H1 (cell line): ENCODE results near the gene DENND1A. TPM values are rescaled to one million over a fixed set of nuclear protein-coding genes. Genes with fewer than 3 reads are reported as not detected.
A peak's percentile ranks its signal among the peaks of the same experiment; 100 is the strongest.

Experiments used
- CTCF ChIA-PET: fragments of 300-600 bp; sonication (Branson Sonifier 250); formaldehyde crosslinking; loops from one replicate; lab custom pipeline; 2021; ENCODE audit not compliant: partially characterized antibody; lab: Charles Lee
- POLR2A ChIA-PET: fragments of 300-600 bp; sonication (Branson Sonifier 250); formaldehyde crosslinking; loops from one replicate; lab custom pipeline; 2021; ENCODE audit warnings: inconsistent platforms; ENCODE audit not compliant: partially characterized antibody; lab: Charles Lee
- DNase-seq, 2 experiments: peaks; one replicate each; pipeline versions ENCODE4 v3.0.0 to v3.0.0-alpha.2; 2010 to 2022; ENCODE audit warnings: low spot score in 2 of 2, low read depth in 1 of 2, mixed read lengths in 1 of 2
- FAIRE-seq: peaks from 2 replicates; lab custom pipeline; 2011; peaks lifted over from hg19 to GRCh38; lab: Jason Lieb, UNC
- H2AFZ ChIP-seq: 2 replicates; pipeline ENCODE4 v1.8.1; 2012; ENCODE audit warnings: low read length, inconsistent platforms
- H2AK5ac ChIP-seq: 2 replicates; pipeline ENCODE4 v1.6.1; 2013; ENCODE audit warnings: low read depth, low read length
- H2BK120ac ChIP-seq: replicated peaks from 2 replicates; pipeline ENCODE3; 2013; ENCODE audit warnings: low read depth, low read length, inconsistent platforms
- H2BK12ac ChIP-seq: 2 replicates; pipeline ENCODE4 v1.6.1; 2013; ENCODE audit warnings: low read depth, low read length
- H2BK15ac ChIP-seq: 2 replicates; pipeline ENCODE4 v1.6.1; 2013; ENCODE audit warnings: low read length
- H2BK20ac ChIP-seq: 2 replicates; pipeline ENCODE4 v1.6.1; 2013; ENCODE audit warnings: low read length
- H2BK5ac ChIP-seq: 2 replicates; pipeline ENCODE4 v1.6.1; 2013; ENCODE audit warnings: low read depth, low read length
- H3K14ac ChIP-seq: 2 replicates; pipeline ENCODE4 v1.6.1; 2013; ENCODE audit warnings: inconsistent platforms; ENCODE audit not compliant: insufficient read length
- H3K18ac ChIP-seq: 2 replicates; pipeline ENCODE4 v1.6.1; 2013; ENCODE audit warnings: low read length; ENCODE audit errors: extremely low read depth
- H3K23ac ChIP-seq: 2 replicates; pipeline ENCODE4 v1.6.1; 2013; ENCODE audit warnings: inconsistent platforms; ENCODE audit not compliant: insufficient read length
- H3K23me2 ChIP-seq: 2 replicates; pipeline ENCODE4 v1.6.1; 2013; ENCODE audit warnings: low read depth, low read length
- H3K27ac ChIP-seq: 2 replicates; pipeline ENCODE4 v1.6.1; 2011; ENCODE audit warnings: low read depth, low read length, inconsistent platforms
- H3K27me3 ChIP-seq, 4 experiments: replicated peaks in 1 of 4; 1 replicate in 1 of 4; 2 replicates in 3 of 4; pipeline versions ENCODE4 v1.6.1 to v1.8.1; 2011 to 2013; ENCODE audit warnings: low read length in 3 of 4, mild to moderate bottlenecking in 3 of 4, inconsistent platforms in 2 of 4, mixed read lengths in 2 of 4, moderate library complexity in 1 of 4; ENCODE audit not compliant: control insufficient read depth in 3 of 4, insufficient read depth in 3 of 4; ENCODE audit errors: extremely low read depth in 1 of 4
- H3K36me3 ChIP-seq, 4 experiments: 2 replicates each; pipeline versions ENCODE4 v1.6.1 to v1.8.1; 2011 to 2013; ENCODE audit warnings: mild to moderate bottlenecking in 4 of 4, low read length in 3 of 4, moderate library complexity in 2 of 4, control low read depth in 1 of 4, inconsistent platforms in 1 of 4; ENCODE audit not compliant: insufficient read depth in 4 of 4, control insufficient read depth in 2 of 4
- H3K4ac ChIP-seq: replicated peaks from 2 replicates; pipeline ENCODE3; 2013; ENCODE audit warnings: low read length, low read depth, mixed read lengths, inconsistent platforms; ENCODE audit not compliant: insufficient read length
- H3K4me1 ChIP-seq, 4 experiments: replicated peaks in 1 of 4; 1 replicate in 1 of 4; 2 replicates in 3 of 4; pipeline versions ENCODE4 v1.6.1 to v1.8.1; 2011 to 2013; ENCODE audit warnings: low read length in 3 of 4, inconsistent platforms in 2 of 4, mixed read lengths in 1 of 4; ENCODE audit not compliant: insufficient read depth in 4 of 4, control insufficient read depth in 3 of 4
- H3K4me2 ChIP-seq, 2 experiments: 2 replicates each; pipeline versions ENCODE4 v1.6.1 to v1.8.1; 2011 to 2013; ENCODE audit warnings: low read depth in 2 of 2, low read length in 2 of 2, control low read depth in 1 of 2, inconsistent platforms in 1 of 2, mild to moderate bottlenecking in 1 of 2; ENCODE audit not compliant: insufficient read depth in 1 of 2
- H3K4me3 ChIP-seq, 4 experiments: fragments of 200-600, 300-600 bp in 1 of 4; sonication (generic), shearing (Covaris generic), sonication (Bioruptor Twin) in 1 of 4; 2 replicates each; pipeline versions ENCODE4 v1.5.1 to v1.8.1; 2011 to 2016; ENCODE audit warnings: low read length in 4 of 4, low read depth in 3 of 4, control low read depth in 2 of 4, inconsistent platforms in 2 of 4, mild to moderate bottlenecking in 2 of 4, mixed read lengths in 1 of 4, moderate library complexity in 1 of 4; ENCODE audit not compliant: insufficient read depth in 2 of 4; ENCODE audit errors: extremely low read depth in 1 of 4
- H3K56ac ChIP-seq: replicated peaks from 2 replicates; pipeline ENCODE3; 2013; ENCODE audit warnings: low read depth, mild to moderate bottlenecking, mixed read lengths, low read length, inconsistent platforms; ENCODE audit not compliant: insufficient read length
- H3K79me1 ChIP-seq: 2 replicates; pipeline ENCODE4 v1.6.1; 2013; ENCODE audit warnings: low read depth, low read length, control low read depth
- H3K79me2 ChIP-seq, 2 experiments: 2 replicates each; pipeline versions ENCODE4 v1.6.1 to v1.8.1; 2012 to 2013; ENCODE audit warnings: low read length in 2 of 2, mild to moderate bottlenecking in 2 of 2, inconsistent platforms in 1 of 2; ENCODE audit not compliant: insufficient read depth in 2 of 2, control insufficient read depth in 1 of 2
- H3K9ac ChIP-seq, 4 experiments: replicated peaks in 1 of 4; 1 replicate in 1 of 4; 2 replicates in 3 of 4; pipeline versions ENCODE4 v1.6.1 to v1.8.1; 2011 to 2013; ENCODE audit warnings: low read depth in 3 of 4, low read length in 3 of 4, control low read depth in 2 of 4, mild to moderate bottlenecking in 2 of 4, moderate library complexity in 2 of 4, inconsistent platforms in 1 of 4; ENCODE audit errors: extremely low read depth in 1 of 4
- H3K9me3 ChIP-seq, 2 experiments: 2 replicates each; pipeline versions ENCODE4 v1.6.1 to v1.8.1; 2012 to 2013; ENCODE audit warnings: mild to moderate bottlenecking in 2 of 2, moderate library complexity in 2 of 2, control low read depth in 1 of 2, inconsistent platforms in 1 of 2, low read depth in 1 of 2, low read length in 1 of 2, mixed read lengths in 1 of 2; ENCODE audit not compliant: insufficient read depth in 2 of 2
- H4K20me1 ChIP-seq, 2 experiments: replicated peaks in 1 of 2; 2 replicates each; pipeline versions ENCODE3 to v1.8.1; 2011 to 2013; ENCODE audit warnings: inconsistent platforms in 2 of 2, low read length in 2 of 2, mild to moderate bottlenecking in 1 of 2; ENCODE audit not compliant: insufficient read depth in 2 of 2, control insufficient read depth in 1 of 2
- H4K5ac ChIP-seq: 2 replicates; pipeline ENCODE4 v1.6.1; 2013; ENCODE audit warnings: low read length, low read depth, mixed read lengths, inconsistent platforms; ENCODE audit not compliant: insufficient read length
- H4K8ac ChIP-seq: 2 replicates; pipeline ENCODE4 v1.8.0; 2013; ENCODE audit warnings: mild to moderate bottlenecking, moderate library complexity, low read length, inconsistent platforms; ENCODE audit not compliant: insufficient read depth; ENCODE audit errors: extremely low read depth
- H4K91ac ChIP-seq: replicated peaks from 2 replicates; pipeline ENCODE3; 2013; ENCODE audit warnings: low read length, mixed read lengths, inconsistent platforms; ENCODE audit not compliant: insufficient read length
- BRCA1 ChIP-seq: IDR thresholded peaks from 2 replicates; pipeline ENCODE4 v1.6.1; 2012; ENCODE audit warnings: low read depth, low read length, improper control_type of control experiment
- CTBP2 ChIP-seq: IDR thresholded peaks from 2 replicates; pipeline ENCODE4 v1.7.0; 2011; ENCODE audit warnings: borderline replicate concordance, mild to moderate bottlenecking, moderate library complexity, mixed read lengths, low read length; ENCODE audit not compliant: insufficient read depth, insufficient read length
- EGR1 ChIP-seq: IDR thresholded peaks from 2 replicates; pipeline ENCODE4 v1.6.1; 2011; ENCODE audit warnings: low read depth, low read length, borderline replicate concordance
- HDAC6 ChIP-seq: IDR thresholded peaks from one replicate; pipeline ENCODE4 v1.7.1; 2012; ENCODE audit warnings: low read depth, mild to moderate bottlenecking, inconsistent platforms, low read length, moderate library complexity
- JUN ChIP-seq: IDR thresholded peaks from 2 replicates; pipeline ENCODE4 v1.6.1; 2011; ENCODE audit warnings: low read depth, mild to moderate bottlenecking, improper control_type of control experiment, low read length
- JUND ChIP-seq: IDR thresholded peaks from 2 replicates; pipeline ENCODE4 v1.6.1; 2011; ENCODE audit warnings: mild to moderate bottlenecking, improper control_type of control experiment, low read length
- MAX ChIP-seq: IDR thresholded peaks from 2 replicates; pipeline ENCODE4 v1.6.1; 2012; ENCODE audit warnings: inconsistent platforms
- POLR2AphosphoS5 ChIP-seq: IDR thresholded peaks from 2 replicates; pipeline ENCODE4 v1.6.1; 2011; ENCODE audit warnings: low read depth, low read length
- RBBP5 ChIP-seq: IDR thresholded peaks from 2 replicates; pipeline ENCODE4 v1.7.1; 2012; ENCODE audit warnings: low read depth, mild to moderate bottlenecking, inconsistent platforms, low read length, moderate library complexity, borderline replicate concordance
- RXRA ChIP-seq: IDR thresholded peaks from 2 replicates; pipeline ENCODE4 v1.6.1; 2011; ENCODE audit warnings: low read depth, mild to moderate bottlenecking, low read length, moderate library complexity; ENCODE audit not compliant: insufficient read depth
- SIN3A ChIP-seq, 2 experiments: IDR thresholded peaks in 1 of 2; conservative IDR thresholded peaks in 1 of 2; 2 replicates each; pipeline ENCODE4 v1.6.1; 2011 to 2012; ENCODE audit warnings: low read length in 2 of 2, improper control_type of control experiment in 1 of 2, low read depth in 1 of 2, mild to moderate bottlenecking in 1 of 2
- SIRT6 ChIP-seq: IDR thresholded peaks from one replicate; pipeline ENCODE4 v1.7.1; 2012; ENCODE audit warnings: low read length, inconsistent platforms
- SIX5 ChIP-seq: IDR thresholded peaks from 2 replicates; pipeline ENCODE4 v1.6.1; 2011; ENCODE audit warnings: mild to moderate bottlenecking, low read depth, low read length
- SP1 ChIP-seq: IDR thresholded peaks from 2 replicates; pipeline ENCODE4 v1.6.1; 2011; ENCODE audit warnings: low read depth, low read length
- WGBS, 2 experiments: shearing (Covaris generic) in 1 of 2; methylation state at CpG; one replicate each; pipeline versions ENCODE4 v1.1.6 to v1.1.7; 2013 to 2015; ENCODE audit warnings: low lambda C conversion rate in 2 of 2, mixed read lengths in 2 of 2, inconsistent platforms in 1 of 2, low coverage in 1 of 2, missing lambda C conversion rate in 1 of 2; ENCODE audit not compliant: insufficient replicate concordance in 2 of 2, insufficient coverage in 1 of 2, insufficient read length in 1 of 2; ENCODE audit errors: extremely low coverage in 1 of 2, missing lambda C conversion rate in 1 of 2; 5-methylcytosine and 5-hydroxymethylcytosine counted together
- polyA plus RNA-seq, 7 experiments: library from polyadenylated mRNA; depleted of rRNA in 3 of 7; stranded (reverse) in 5 of 7; unstranded in 2 of 7; fragments of >200 nt in 5 of 7; fragments of 200-250 nt in 2 of 7; gene quantifications; 1 replicate in 5 of 7; 2 replicates in 1 of 7; 4 replicates in 1 of 7; pipeline versions ENCODE4 v1.2.1 to v1.2.3, GENCODE V29; 2011 to 2013; ENCODE audit warnings: missing spikeins in 2 of 7, mixed read lengths in 2 of 7
- total RNA-seq: library from RNA; stranded (reverse); fragmentation: NEBNext Ultra II Directional; extraction: Animal tissue kit (Norgen Biotek cat#: 25700); gene quantifications from 2 replicates; pipeline ENCODE4 v1.2.1, GENCODE V29; 2021

The DENND1A gene
- total and polyA plus RNA-seq, 2 of the 8 experiments (the other 6 are each of a cell fraction or from before 2014, with no cell fraction given) = 24.1 to 26.4 TPM

- ChIA-PET POLR2A (no interaction called here), CTCF (interaction anchor here (1.4 to 1.7 kb wide), 2 partner anchors 90 to 127 kb away, joined by 3 read pairs; no protein-coding TSS in a partner anchor)
- Histone ChIP-seq H4K8ac (no peak overlapping the region), H3K27me3 (no peaks in the 10 kb centered on the region), H4K5ac (no peak overlapping the region), H3K27ac (no peak overlapping the region), H2BK120ac (no peak overlapping the region), H3K4me2 (no peak overlapping the region), H2AFZ (no peak overlapping the region), H2BK5ac (no peak overlapping the region), H4K20me1 (peaks cover 0 to 3% of the 10 kb centered on the region in 2 experiments), H3K56ac (no peak overlapping the region), H3K79me1 (no peaks in the 10 kb centered on the region), H3K4me3 (no peak overlapping the region), H2BK12ac (no peak overlapping the region), H2BK20ac (no peak overlapping the region; the same call in 1 of the 2 replicates), H3K23ac (no peak overlapping the region), H3K14ac (no peak overlapping the region), H3K79me2 (no peaks in the 10 kb centered on the region), H2BK15ac (peak overlapping the region; percentile 93; the same call in 1 of the 2 replicates), H3K4me1 (peaks cover 0 to 2% (median 0%) of the 10 kb centered on the region in 4 experiments; a peak in 1 of 7 replicates), H3K23me2 (0 out of 2 replicates have a peak, but pooled peaks cover 2% of the 10 kb centered on the region), H4K91ac (no peak overlapping the region)
- DNase-seq (no peak), FAIRE-seq (no peak)
- WGBS, 2 experiments = 94% methylated on average over 3 of the region's 3 CpGs; no CpG with 5 or more reads in 1 of the 2 experiments
- TF ChIP-seq SP1 = no peak
- no peak for TF ChIP-seq JUND
- no peak for TF ChIP-seq RBBP5
- TF ChIP-seq BRCA1 = no peak
- no peak for TF ChIP-seq CTBP2
- TF ChIP-seq SIX5 = no peak
- no peak for TF ChIP-seq SIN3A (conservative IDR thresholded peaks at IDR 0.05 in 1 of 2, IDR thresholded peaks at IDR 0.05 in 1 of 2; ENCODE audit: low read depth in 1 of 2, low read length in 2 of 2)
- no peak for TF ChIP-seq RXRA
- TF ChIP-seq HDAC6 = no peak
- no peak for TF ChIP-seq EGR1
- TF ChIP-seq SIRT6 = no peak
- TF ChIP-seq POLR2AphosphoS5 = no peak
- TF ChIP-seq JUN = no peak
- no peak for TF ChIP-seq MAX
- TF ChIP-seq, all 59 proteins: peak for 0
- Histone ChIP-seq H2AK5ac (no peak overlapping the region), H3K18ac (no peak overlapping the region), H3K9me3 (peaks cover 0 to 4% of the 10 kb centered on the region in 2 experiments; a peak in 1 of 4 replicates), H3K9ac (no peak overlapping the region), H3K36me3 (no peaks in the 10 kb centered on the region), H3K4ac (no peak overlapping the region)
These were observed 404.0 kb downstream of the DENND1A start for GRCh38 chr9:123525957-123526356.
